ENCODE measurements around the gene KCNAB1.

Gene KCNAB1

GRCh38 chr3:156149876-156150275 is 29.5 kb downstream of the KCNAB1 start:
- Histone ChIP-seq H3K9me3 (ENCODE audit: insufficient read depth, low read length) (peaks cover 3% of the 10 kb centered on the region; the same call in 1 of the 2 replicates), H3K27me3 (ENCODE audit: insufficient read depth, insufficient read length) (no peaks in the 10 kb centered on the region), H3K4me1 (ENCODE audit: insufficient read depth, insufficient read length) (no peaks in the 10 kb centered on the region), H3K9ac (ENCODE audit: insufficient read length, low read depth) (no peak overlapping the region), H3K36me3 (ENCODE audit: insufficient read depth, insufficient read length, low read length) (no peaks in the 10 kb centered on the region), H3K4me3 (ENCODE audit: insufficient read length, low read depth) (no peak overlapping the region)
- no peak for DNase-seq (ENCODE audit: low read depth, low spot score)
- no peak for TF ChIP-seq YY1 (IDR thresholded peaks at IDR 0.05; ENCODE audit: insufficient read depth, insufficient read length)
- no peak for TF ChIP-seq ZNF274 (IDR thresholded peaks at IDR 0.05; ENCODE audit: low read depth, low read length)
- no peak for TF ChIP-seq SUZ12 (IDR thresholded peaks at IDR 0.05; ENCODE audit: extremely low read depth, insufficient read depth, insufficient read length)

- Histone ChIP-seq H3K4me1 (ENCODE audit: insufficient read depth, insufficient read length) (no peaks in the 10 kb centered on the region), H3K9ac (ENCODE audit: insufficient read length, low read depth) (no peak overlapping the region), H3K9me3 (ENCODE audit: insufficient read depth, low read length) (peaks cover 10% of the 10 kb centered on the region), H3K4me3 (ENCODE audit: insufficient read length, low read depth) (no peak overlapping the region), H3K36me3 (ENCODE audit: insufficient read depth, insufficient read length, low read length) (no peaks in the 10 kb centered on the region), H3K27me3 (ENCODE audit: insufficient read depth, insufficient read length) (no peaks in the 10 kb centered on the region)
- no peak for TF ChIP-seq YY1 (IDR thresholded peaks at IDR 0.05; ENCODE audit: insufficient read depth, insufficient read length)
- no peak for TF ChIP-seq SUZ12 (IDR thresholded peaks at IDR 0.05; ENCODE audit: extremely low read depth, insufficient read depth, insufficient read length)
- no peak for TF ChIP-seq ZNF274 (IDR thresholded peaks at IDR 0.05; ENCODE audit: low read depth, low read length)
- peak; percentile 47 for DNase-seq (ENCODE audit: low read depth, low spot score)
Measured at GRCh38 chr3:156150434-156151066, 30.2 kb downstream of the KCNAB1 start.

- no peak overlapping the region for H3K4me3 ChIP-seq (ENCODE audit: insufficient read length, low read depth)
- TF ChIP-seq YY1 (IDR thresholded peaks at IDR 0.05; ENCODE audit: insufficient read depth, insufficient read length) (no peak), SUZ12 (IDR thresholded peaks at IDR 0.05; ENCODE audit: extremely low read depth, insufficient read depth, insufficient read length) (no peak), ZNF274 (IDR thresholded peaks at IDR 0.05; ENCODE audit: low read depth, low read length) (no peak)
- no peaks in the 10 kb centered on the region for H3K36me3 ChIP-seq (ENCODE audit: insufficient read depth, insufficient read length, low read length)
- H3K4me1 ChIP-seq (ENCODE audit: insufficient read depth, insufficient read length), result no peaks in the 10 kb centered on the region
- peak; percentile 84 for DNase-seq (ENCODE audit: low read depth, low spot score)
- H3K9me3 ChIP-seq (ENCODE audit: insufficient read depth, low read length), result peaks cover 22% of the 10 kb centered on the region
- no peaks in the 10 kb centered on the region for H3K27me3 ChIP-seq (ENCODE audit: insufficient read depth, insufficient read length)
- no peak overlapping the region for H3K9ac ChIP-seq (ENCODE audit: insufficient read length, low read depth)
Measured at GRCh38 chr3:156151824-156152428, 31.5 kb downstream of the KCNAB1 start.

GRCh38 chr3:156158656-156159295 is 38.4 kb downstream of the KCNAB1 start:
- no peak overlapping the region for H3K4me3 ChIP-seq (ENCODE audit: insufficient read length, low read depth)
- TF ChIP-seq ZNF274 (IDR thresholded peaks at IDR 0.05; ENCODE audit: low read depth, low read length) (no peak), SUZ12 (IDR thresholded peaks at IDR 0.05; ENCODE audit: extremely low read depth, insufficient read depth, insufficient read length) (no peak), YY1 (IDR thresholded peaks at IDR 0.05; ENCODE audit: insufficient read depth, insufficient read length) (no peak)
- no peak overlapping the region for H3K9ac ChIP-seq (ENCODE audit: insufficient read length, low read depth)
- H3K4me1 ChIP-seq (ENCODE audit: insufficient read depth, insufficient read length), result no peaks in the 10 kb centered on the region
- H3K27me3 ChIP-seq (ENCODE audit: insufficient read depth, insufficient read length), result no peaks in the 10 kb centered on the region
- H3K36me3 ChIP-seq (ENCODE audit: insufficient read depth, insufficient read length, low read length), result no peaks in the 10 kb centered on the region
- H3K9me3 ChIP-seq (ENCODE audit: insufficient read depth, low read length), result peaks cover 22% of the 10 kb centered on the region
- DNase-seq (ENCODE audit: low read depth, low spot score), result no peak

- DNase-seq (ENCODE audit: low read depth, low spot score), result no peak
- H3K9me3 ChIP-seq (ENCODE audit: insufficient read depth, low read length), result peaks cover 11% of the 10 kb centered on the region
- no peak for TF ChIP-seq ZNF274 (IDR thresholded peaks at IDR 0.05; ENCODE audit: low read depth, low read length)
- TF ChIP-seq SUZ12 (IDR thresholded peaks at IDR 0.05; ENCODE audit: extremely low read depth, insufficient read depth, insufficient read length), result no peak
- TF ChIP-seq YY1 (IDR thresholded peaks at IDR 0.05; ENCODE audit: insufficient read depth, insufficient read length), result no peak
- no peaks in the 10 kb centered on the region for H3K4me1 ChIP-seq (ENCODE audit: insufficient read depth, insufficient read length)
- H3K27me3 ChIP-seq (ENCODE audit: insufficient read depth, insufficient read length), result no peaks in the 10 kb centered on the region
- H3K4me3 ChIP-seq (ENCODE audit: insufficient read length, low read depth), result no peak overlapping the region
- H3K9ac ChIP-seq (ENCODE audit: insufficient read length, low read depth), result no peak overlapping the region
- no peaks in the 10 kb centered on the region for H3K36me3 ChIP-seq (ENCODE audit: insufficient read depth, insufficient read length, low read length)
Measured at GRCh38 chr3:156160647-156161046, 40.3 kb downstream of the KCNAB1 start.

GRCh38 chr3:156161172-156161571 is 40.8 kb downstream of the KCNAB1 start:
- DNase-seq (ENCODE audit: low read depth, low spot score), result no peak
- H3K4me3 ChIP-seq (ENCODE audit: insufficient read length, low read depth), result no peak overlapping the region
- no peak for TF ChIP-seq SUZ12 (IDR thresholded peaks at IDR 0.05; ENCODE audit: extremely low read depth, insufficient read depth, insufficient read length)
- TF ChIP-seq YY1 (IDR thresholded peaks at IDR 0.05; ENCODE audit: insufficient read depth, insufficient read length), result no peak
- TF ChIP-seq ZNF274 (IDR thresholded peaks at IDR 0.05; ENCODE audit: low read depth, low read length), result no peak
- no peaks in the 10 kb centered on the region for H3K27me3 ChIP-seq (ENCODE audit: insufficient read depth, insufficient read length)
- H3K36me3 ChIP-seq (ENCODE audit: insufficient read depth, insufficient read length, low read length), result no peaks in the 10 kb centered on the region
- H3K4me1 ChIP-seq (ENCODE audit: insufficient read depth, insufficient read length), result no peaks in the 10 kb centered on the region
- H3K9ac ChIP-seq (ENCODE audit: insufficient read length, low read depth), result no peak overlapping the region
- 0 out of 2 replicates have a peak, but pooled peaks cover 6% of the 10 kb centered on the region for H3K9me3 ChIP-seq (ENCODE audit: insufficient read depth, low read length)

- no peak for DNase-seq (ENCODE audit: low read depth, low spot score)
- Histone ChIP-seq H3K27me3 (ENCODE audit: insufficient read depth, insufficient read length) (no peaks in the 10 kb centered on the region), H3K4me3 (ENCODE audit: insufficient read length, low read depth) (no peak overlapping the region), H3K9ac (ENCODE audit: insufficient read length, low read depth) (no peak overlapping the region), H3K9me3 (ENCODE audit: insufficient read depth, low read length) (no peaks in the 10 kb centered on the region), H3K36me3 (ENCODE audit: insufficient read depth, insufficient read length, low read length) (no peaks in the 10 kb centered on the region), H3K4me1 (ENCODE audit: insufficient read depth, insufficient read length) (no peaks in the 10 kb centered on the region)
- TF ChIP-seq YY1 (IDR thresholded peaks at IDR 0.05; ENCODE audit: insufficient read depth, insufficient read length) (no peak), SUZ12 (IDR thresholded peaks at IDR 0.05; ENCODE audit: extremely low read depth, insufficient read depth, insufficient read length) (no peak), ZNF274 (IDR thresholded peaks at IDR 0.05; ENCODE audit: low read depth, low read length) (no peak)
Measured at GRCh38 chr3:156163848-156164247, 43.5 kb downstream of the KCNAB1 start.

Data from NT2/D1 (cell line).